ENCODE measurements around the gene TGFBRAP1.
"Not testable (repeated sequence)": the region's sequence is repeated elsewhere in the genome, so short reads cannot be mapped to it uniquely, and the experiment has no call there.

The TGFBRAP1 gene

GRCh38 chr2:105252271-105252670 is 77.3 kb downstream of the TGFBRAP1 start:
- no peak overlapping the region for H3K4me3 ChIP-seq (ENCODE audit: extremely low read depth, insufficient read depth, low read length, poor library complexity, severe bottlenecking)
- no peaks in the 10 kb centered on the region for H3K4me1 ChIP-seq (ENCODE audit: control insufficient read depth, insufficient read depth, low read length, poor library complexity, severe bottlenecking)
- H3K27ac ChIP-seq (ENCODE audit: low read depth, low read length, severe bottlenecking): no peak overlapping the region
- no peaks in the 10 kb centered on the region for H3K36me3 ChIP-seq (ENCODE audit: control insufficient read depth, insufficient read depth, low read length)
- no peaks in the 10 kb centered on the region for H3K9me3 ChIP-seq (ENCODE audit: control insufficient read depth, low read length)
- WGBS, 2 experiments (ENCODE audit: insufficient coverage in 2 of 2): 85 to 92% methylated on average over 2 of the region's 2 CpGs

GRCh38 chr2:105251016-105251648 is 78.4 kb downstream of the TGFBRAP1 start:
- WGBS, 2 experiments (ENCODE audit: insufficient coverage in 2 of 2): 91 to 96% methylated on average over 13 to 25 of the region's 43 CpGs
- H3K36me3 ChIP-seq (ENCODE audit: control insufficient read depth, insufficient read depth, low read length); H3K27ac ChIP-seq (ENCODE audit: low read depth, low read length, severe bottlenecking); H3K4me1 ChIP-seq (ENCODE audit: control insufficient read depth, insufficient read depth, low read length, poor library complexity, severe bottlenecking); H3K4me3 ChIP-seq (ENCODE audit: extremely low read depth, insufficient read depth, low read length, poor library complexity, severe bottlenecking); H3K9me3 ChIP-seq (ENCODE audit: control insufficient read depth, low read length): not testable (repeated sequence)

- H3K27ac ChIP-seq (ENCODE audit: low read depth, low read length, severe bottlenecking): no peak overlapping the region
- H3K9me3 ChIP-seq (ENCODE audit: control insufficient read depth, low read length): no peaks in the 10 kb centered on the region
- H3K4me3 ChIP-seq (ENCODE audit: extremely low read depth, insufficient read depth, low read length, poor library complexity, severe bottlenecking): no peak overlapping the region
- WGBS, 2 experiments (ENCODE audit: insufficient coverage in 2 of 2): 81 to 93% methylated on average over 2 to 4 of the region's 4 CpGs
- no peaks in the 10 kb centered on the region for H3K4me1 ChIP-seq (ENCODE audit: control insufficient read depth, insufficient read depth, low read length, poor library complexity, severe bottlenecking)
- H3K36me3 ChIP-seq (ENCODE audit: control insufficient read depth, insufficient read depth, low read length): no peaks in the 10 kb centered on the region
These were observed 79.6 kb downstream of the TGFBRAP1 start for GRCh38 chr2:105249891-105250290.

- Histone ChIP-seq H3K27ac (ENCODE audit: low read depth, low read length, severe bottlenecking) (no peak overlapping the region), H3K9me3 (ENCODE audit: control insufficient read depth, low read length) (no peaks in the 10 kb centered on the region), H3K36me3 (ENCODE audit: control insufficient read depth, insufficient read depth, low read length) (no peaks in the 10 kb centered on the region), H3K4me3 (ENCODE audit: extremely low read depth, insufficient read depth, low read length, poor library complexity, severe bottlenecking) (no peak overlapping the region), H3K4me1 (ENCODE audit: control insufficient read depth, insufficient read depth, low read length, poor library complexity, severe bottlenecking) (no peaks in the 10 kb centered on the region)
- 67% methylated on average over 1 of the region's 5 CpGs; no CpG with 5 or more reads in 1 of the 2 experiments for WGBS, 2 experiments (ENCODE audit: insufficient coverage in 2 of 2)
These were observed 80.4 kb downstream of the TGFBRAP1 start for GRCh38 chr2:105249181-105249580.

- H3K9me3 ChIP-seq (ENCODE audit: control insufficient read depth, low read length): no peaks in the 10 kb centered on the region
- WGBS, 2 experiments (ENCODE audit: insufficient coverage in 2 of 2): 73 to 83% methylated on average over 2 of the region's 4 CpGs
- no peaks in the 10 kb centered on the region for H3K36me3 ChIP-seq (ENCODE audit: control insufficient read depth, insufficient read depth, low read length)
- H3K4me3 ChIP-seq (ENCODE audit: extremely low read depth, insufficient read depth, low read length, poor library complexity, severe bottlenecking): no peak overlapping the region
- H3K27ac ChIP-seq (ENCODE audit: low read depth, low read length, severe bottlenecking): no peak overlapping the region
- no peaks in the 10 kb centered on the region for H3K4me1 ChIP-seq (ENCODE audit: control insufficient read depth, insufficient read depth, low read length, poor library complexity, severe bottlenecking)
These were observed 81.0 kb downstream of the TGFBRAP1 start for GRCh38 chr2:105248316-105249070.

- Histone ChIP-seq H3K4me1 (ENCODE audit: control insufficient read depth, insufficient read depth, low read length, poor library complexity, severe bottlenecking) (no peaks in the 10 kb centered on the region), H3K9me3 (ENCODE audit: control insufficient read depth, low read length) (no peaks in the 10 kb centered on the region), H3K27ac (ENCODE audit: low read depth, low read length, severe bottlenecking) (no peak overlapping the region), H3K36me3 (ENCODE audit: control insufficient read depth, insufficient read depth, low read length) (no peaks in the 10 kb centered on the region), H3K4me3 (ENCODE audit: extremely low read depth, insufficient read depth, low read length, poor library complexity, severe bottlenecking) (no peak overlapping the region)
- 80% methylated on average over 1 of the region's 3 CpGs; no CpG with 5 or more reads in 1 of the 2 experiments for WGBS, 2 experiments (ENCODE audit: insufficient coverage in 2 of 2)
These were observed 85.1 kb downstream of the TGFBRAP1 start for GRCh38 chr2:105244451-105244850.

- WGBS, 2 experiments (ENCODE audit: insufficient coverage in 2 of 2): 52 to 84% methylated on average over 2 to 3 of the region's 5 CpGs
- Histone ChIP-seq H3K27ac (ENCODE audit: low read depth, low read length, severe bottlenecking) (no peak overlapping the region), H3K4me3 (ENCODE audit: extremely low read depth, insufficient read depth, low read length, poor library complexity, severe bottlenecking) (no peak overlapping the region), H3K4me1 (ENCODE audit: control insufficient read depth, insufficient read depth, low read length, poor library complexity, severe bottlenecking) (no peaks in the 10 kb centered on the region), H3K9me3 (ENCODE audit: control insufficient read depth, low read length) (no peaks in the 10 kb centered on the region), H3K36me3 (ENCODE audit: control insufficient read depth, insufficient read depth, low read length) (no peaks in the 10 kb centered on the region)
These were observed 85.6 kb downstream of the TGFBRAP1 start for GRCh38 chr2:105243961-105244360.

- no peaks in the 10 kb centered on the region for H3K36me3 ChIP-seq (ENCODE audit: control insufficient read depth, insufficient read depth, low read length)
- H3K9me3 ChIP-seq (ENCODE audit: control insufficient read depth, low read length): no peaks in the 10 kb centered on the region
- 96 to 98% methylated on average over 49 to 50 of the region's 50 CpGs for WGBS, 2 experiments (ENCODE audit: insufficient coverage in 2 of 2)
- no peaks in the 10 kb centered on the region for H3K4me1 ChIP-seq (ENCODE audit: control insufficient read depth, insufficient read depth, low read length, poor library complexity, severe bottlenecking)
- H3K27ac ChIP-seq (ENCODE audit: low read depth, low read length, severe bottlenecking): no peak overlapping the region
- no peak overlapping the region for H3K4me3 ChIP-seq (ENCODE audit: extremely low read depth, insufficient read depth, low read length, poor library complexity, severe bottlenecking)
These were observed 87.1 kb downstream of the TGFBRAP1 start for GRCh38 chr2:105242286-105242993.

GRCh38 chr2:105241443-105241842 is 88.1 kb downstream of the TGFBRAP1 start, which contains the start of gene GPR45:
Gene GPR45, plus strand, starts transcription at chr2:105241743. Its CDS starts 116 bp downstream, at chr2:105241859.
- no peaks in the 10 kb centered on the region for H3K36me3 ChIP-seq (ENCODE audit: control insufficient read depth, insufficient read depth, low read length)
- H3K4me3 ChIP-seq (ENCODE audit: extremely low read depth, insufficient read depth, low read length, poor library complexity, severe bottlenecking): no peak within 1 kb of the TSS
- H3K4me1 ChIP-seq (ENCODE audit: control insufficient read depth, insufficient read depth, low read length, poor library complexity, severe bottlenecking): no peaks in the 10 kb centered on the region
- no peak within 1 kb of the TSS for H3K27ac ChIP-seq (ENCODE audit: low read depth, low read length, severe bottlenecking)
- no peaks in the 10 kb centered on the region for H3K9me3 ChIP-seq (ENCODE audit: control insufficient read depth, low read length)
- WGBS, 2 experiments (ENCODE audit: insufficient coverage in 2 of 2): 93 to 95% methylated on average over 10 of the region's 10 CpGs

GRCh38 chr2:105239924-105240323 is 89.6 kb downstream of the TGFBRAP1 start:
- WGBS, 2 experiments (ENCODE audit: insufficient coverage in 2 of 2): 100% methylated on average over 1 of the region's 2 CpGs; no CpG with 5 or more reads in 1 of the 2 experiments

More at GRCh38 chr2:105239924-105240323, 89.6 kb downstream of the TGFBRAP1 start:
- Histone ChIP-seq H3K9me3 (ENCODE audit: control insufficient read depth, low read length) (no peaks in the 10 kb centered on the region), H3K27ac (ENCODE audit: low read depth, low read length, severe bottlenecking) (no peak overlapping the region), H3K4me1 (ENCODE audit: control insufficient read depth, insufficient read depth, low read length, poor library complexity, severe bottlenecking) (peaks cover 13% of the 10 kb centered on the region), H3K4me3 (ENCODE audit: extremely low read depth, insufficient read depth, low read length, poor library complexity, severe bottlenecking) (no peak overlapping the region), H3K36me3 (ENCODE audit: control insufficient read depth, insufficient read depth, low read length) (no peaks in the 10 kb centered on the region)

Measured in mesodermal cell (in vitro differentiated cells).